ENCODE measurements around the gene KAZALD1. TPM values are rescaled to one million over a fixed set of nuclear protein-coding genes. Genes with fewer than 3 reads are reported as not detected.

Gene KAZALD1
- total and polyA plus RNA-seq, 10 of the 15 experiments (the other 5 are each of a cell fraction or from before 2014, with no cell fraction given): 0.10 to 4.3 (median 1.9) TPM

DNA sequence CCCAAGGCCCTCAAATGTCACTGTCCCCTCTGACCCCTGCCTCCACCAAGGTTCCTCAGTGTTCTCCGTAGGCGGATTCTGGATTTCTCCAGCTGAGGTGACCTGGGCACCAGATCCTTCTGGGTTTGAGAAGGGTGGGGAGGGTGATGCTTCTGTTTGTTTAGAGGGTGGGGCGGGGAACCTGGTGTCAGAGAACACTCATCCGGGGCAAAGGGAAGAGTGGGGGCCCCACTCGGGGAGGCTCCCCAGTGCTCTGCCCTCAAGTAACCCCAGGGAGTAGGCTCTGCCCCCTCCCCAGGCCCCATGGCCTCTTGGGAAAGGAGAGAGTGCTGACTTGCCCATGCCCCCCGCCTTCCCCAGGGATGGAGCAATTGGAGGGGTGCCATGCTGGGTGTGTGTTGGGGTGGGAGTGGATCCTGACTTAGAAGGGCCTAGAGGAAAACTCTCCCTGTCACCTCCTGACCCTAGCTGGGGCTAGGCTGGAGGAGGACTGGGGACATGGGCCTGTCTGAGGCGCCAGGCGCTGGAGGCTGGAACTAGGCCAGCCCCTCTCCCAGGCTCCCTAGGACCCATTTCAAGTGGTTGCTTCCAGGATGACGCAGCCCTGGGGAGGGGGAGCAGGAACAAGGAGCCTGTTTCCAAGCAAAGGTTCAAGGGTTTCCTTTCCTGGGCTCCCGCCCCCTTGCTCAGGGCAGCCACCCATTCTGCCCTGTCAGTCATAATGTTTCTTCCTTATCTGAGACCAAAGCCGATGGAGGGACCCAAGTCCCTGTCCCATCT, 27.9 kb downstream of the KAZALD1 start (continued):
- TF ChIP-seq, protein P1, sequence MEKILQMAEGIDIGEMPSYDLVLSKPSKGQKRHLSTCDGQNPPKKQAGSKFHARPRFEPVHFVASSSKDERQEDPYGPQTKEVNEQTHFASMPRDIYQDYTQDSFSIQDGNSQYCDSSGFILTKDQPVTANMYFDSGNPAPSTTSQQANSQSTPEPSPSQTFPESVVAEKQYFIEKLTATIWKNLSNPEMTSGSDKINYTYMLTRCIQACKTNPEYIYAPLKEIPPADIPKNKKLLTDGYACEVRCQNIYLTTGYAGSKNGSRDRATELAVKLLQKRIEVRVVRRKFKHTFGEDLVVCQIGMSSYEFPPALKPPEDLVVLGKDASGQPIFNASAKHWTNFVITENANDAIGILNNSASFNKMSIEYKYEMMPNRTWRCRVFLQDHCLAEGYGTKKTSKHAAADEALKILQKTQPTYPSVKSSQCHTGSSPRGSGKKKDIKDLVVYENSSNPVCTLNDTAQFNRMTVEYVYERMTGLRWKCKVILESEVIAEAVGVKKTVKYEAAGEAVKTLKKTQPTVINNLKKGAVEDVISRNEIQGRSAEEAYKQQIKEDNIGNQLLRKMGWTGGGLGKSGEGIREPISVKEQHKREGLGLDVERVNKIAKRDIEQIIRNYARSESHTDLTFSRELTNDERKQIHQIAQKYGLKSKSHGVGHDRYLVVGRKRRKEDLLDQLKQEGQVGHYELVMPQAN (conservative IDR thresholded peaks at IDR 0.05): no peak
- TF ChIP-seq, protein P2, sequence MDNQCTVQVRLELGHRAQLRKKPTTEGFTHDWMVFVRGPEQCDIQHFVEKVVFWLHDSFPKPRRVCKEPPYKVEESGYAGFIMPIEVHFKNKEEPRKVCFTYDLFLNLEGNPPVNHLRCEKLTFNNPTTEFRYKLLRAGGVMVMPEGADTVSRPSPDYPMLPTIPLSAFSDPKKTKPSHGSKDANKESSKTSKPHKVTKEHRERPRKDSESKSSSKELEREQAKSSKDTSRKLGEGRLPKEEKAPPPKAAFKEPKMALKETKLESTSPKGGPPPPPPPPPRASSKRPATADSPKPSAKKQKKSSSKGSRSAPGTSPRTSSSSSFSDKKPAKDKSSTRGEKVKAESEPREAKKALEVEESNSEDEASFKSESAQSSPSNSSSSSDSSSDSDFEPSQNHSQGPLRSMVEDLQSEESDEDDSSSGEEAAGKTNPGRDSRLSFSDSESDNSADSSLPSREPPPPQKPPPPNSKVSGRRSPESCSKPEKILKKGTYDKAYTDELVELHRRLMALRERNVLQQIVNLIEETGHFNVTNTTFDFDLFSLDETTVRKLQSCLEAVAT (IDR thresholded peaks at IDR 0.05): no peak
- TF ChIP-seq SRF (IDR thresholded peaks at IDR 0.05; ENCODE audit: low read depth in 2 of 2, low read length in 2 of 2): no peak

DNA sequence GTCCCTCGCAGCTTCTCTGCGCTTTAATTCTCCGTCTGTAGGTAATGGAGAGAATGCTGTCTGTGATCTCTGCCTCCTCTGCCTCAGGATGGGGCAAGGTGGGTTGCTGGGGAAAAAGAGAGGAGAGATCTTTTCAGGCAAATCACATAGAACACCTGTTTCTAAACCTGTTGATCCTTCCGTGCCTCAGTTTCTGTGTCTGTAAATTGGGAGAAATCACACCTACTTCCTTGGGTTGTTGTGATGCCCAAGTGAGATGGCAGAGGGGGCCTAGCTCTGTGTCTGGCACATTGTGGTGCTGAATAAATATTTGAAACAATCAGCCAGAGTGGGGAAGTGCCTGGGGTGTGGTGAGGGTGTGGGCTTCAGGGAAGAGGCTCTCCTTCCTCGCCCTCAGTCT, 28.8 kb downstream of the KAZALD1 start:
- Histone ChIP-seq H3K4me1 (ENCODE audit: control insufficient read depth, insufficient read depth, low read length) (no peaks in the 10 kb centered on the region), H3K36me3 (ENCODE audit: control insufficient read depth in 2 of 2, insufficient read depth in 2 of 2, low read length in 1 of 2) (no peaks in the 10 kb centered on the region), H2AFZ (ENCODE audit: control insufficient read depth, low read depth, low read length) (no peak overlapping the region), H3K27me3 (replicated peaks in 1 of 2; ENCODE audit: control insufficient read depth in 2 of 2, insufficient read depth in 2 of 2, low read length in 1 of 2) (peaks cover 2 to 6% of the 10 kb centered on the region in 2 experiments; a peak in 3 of 4 replicates), H3K79me2 (ENCODE audit: control insufficient read depth, insufficient read depth, low read length) (no peaks in the 10 kb centered on the region), H3K27ac (ENCODE audit: control insufficient read depth, insufficient read depth) (no peak overlapping the region), H4K20me1 (ENCODE audit: control insufficient read depth, insufficient read depth) (no peaks in the 10 kb centered on the region), H3K9ac (ENCODE audit: control insufficient read depth, insufficient read depth, low read length) (no peak overlapping the region), H3K9me3 (replicated peaks; ENCODE audit: control insufficient read depth, insufficient read depth, low read length) (no peaks in the 10 kb centered on the region), H3K4me2 (ENCODE audit: control insufficient read depth, insufficient read depth) (no peak overlapping the region), H3K4me3 (no peak overlapping the region)
- in situ Hi-C loops (cut with MboI): no loop called here
- intact Hi-C loops (cut with micrococcal nuclease; ENCODE audit: unreplicated experiment): no loop called here
- no peak for DNase-seq (ENCODE audit: low read depth, low spot score)
- ChIA-PET RAD21 (ENCODE audit: unreplicated experiment) (interaction anchor here (0.8 kb wide), 1 partner anchor 11 kb away, joined by 3 read pairs; no protein-coding TSS in a partner anchor), POLR2A (no interaction called here), CTCF (interaction anchor here (2.6 to 13.8 kb wide), 2 partner anchors 16 to 51 kb away, joined by 9 to 231 read pairs; no protein-coding TSS in a partner anchor), SMC1A (ENCODE audit: uncharacterized antibody, unreplicated experiment) (no interaction called here)
- no peak for ATAC-seq
- WGBS (ENCODE audit: insufficient coverage, insufficient replicate concordance, low lambda C conversion rate, missing lambda C conversion rate): 48% methylated on average over 5 of the region's 5 CpGs
- FAIRE-seq: no peak
- BruUV-seq (replicated peaks): no TSS peak
- no peak for TF ChIP-seq RCOR1 (conservative IDR thresholded peaks at IDR 0.05; ENCODE audit: low read depth, low read length)
- TF ChIP-seq, protein P3, sequence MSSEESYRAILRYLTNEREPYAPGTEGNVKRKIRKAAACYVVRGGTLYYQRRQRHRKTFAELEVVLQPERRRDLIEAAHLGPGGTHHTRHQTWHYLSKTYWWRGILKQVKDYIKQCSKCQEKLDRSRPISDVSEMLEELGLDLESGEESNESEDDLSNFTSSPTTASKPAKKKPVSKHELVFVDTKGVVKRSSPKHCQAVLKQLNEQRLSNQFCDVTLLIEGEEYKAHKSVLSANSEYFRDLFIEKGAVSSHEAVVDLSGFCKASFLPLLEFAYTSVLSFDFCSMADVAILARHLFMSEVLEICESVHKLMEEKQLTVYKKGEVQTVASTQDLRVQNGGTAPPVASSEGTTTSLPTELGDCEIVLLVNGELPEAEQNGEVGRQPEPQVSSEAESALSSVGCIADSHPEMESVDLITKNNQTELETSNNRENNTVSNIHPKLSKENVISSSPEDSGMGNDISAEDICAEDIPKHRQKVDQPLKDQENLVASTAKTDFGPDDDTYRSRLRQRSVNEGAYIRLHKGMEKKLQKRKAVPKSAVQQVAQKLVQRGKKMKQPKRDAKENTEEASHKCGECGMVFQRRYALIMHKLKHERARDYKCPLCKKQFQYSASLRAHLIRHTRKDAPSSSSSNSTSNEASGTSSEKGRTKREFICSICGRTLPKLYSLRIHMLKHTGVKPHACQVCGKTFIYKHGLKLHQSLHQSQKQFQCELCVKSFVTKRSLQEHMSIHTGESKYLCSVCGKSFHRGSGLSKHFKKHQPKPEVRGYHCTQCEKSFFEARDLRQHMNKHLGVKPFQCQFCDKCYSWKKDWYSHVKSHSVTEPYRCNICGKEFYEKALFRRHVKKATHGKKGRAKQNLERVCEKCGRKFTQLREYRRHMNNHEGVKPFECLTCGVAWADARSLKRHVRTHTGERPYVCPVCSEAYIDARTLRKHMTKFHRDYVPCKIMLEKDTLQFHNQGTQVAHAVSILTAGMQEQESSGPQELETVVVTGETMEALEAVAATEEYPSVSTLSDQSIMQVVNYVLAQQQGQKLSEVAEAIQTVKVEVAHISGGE (CRISPR knock-in tag; IDR thresholded peaks at IDR 0.05): no peak
- TF ChIP-seq YY1 (IDR thresholded peaks at IDR 0.05; ENCODE audit: low read depth, low read length): no peak
- no peak for TF ChIP-seq ZNF217 (IDR thresholded peaks at IDR 0.05)
- TF ChIP-seq, protein P4, sequence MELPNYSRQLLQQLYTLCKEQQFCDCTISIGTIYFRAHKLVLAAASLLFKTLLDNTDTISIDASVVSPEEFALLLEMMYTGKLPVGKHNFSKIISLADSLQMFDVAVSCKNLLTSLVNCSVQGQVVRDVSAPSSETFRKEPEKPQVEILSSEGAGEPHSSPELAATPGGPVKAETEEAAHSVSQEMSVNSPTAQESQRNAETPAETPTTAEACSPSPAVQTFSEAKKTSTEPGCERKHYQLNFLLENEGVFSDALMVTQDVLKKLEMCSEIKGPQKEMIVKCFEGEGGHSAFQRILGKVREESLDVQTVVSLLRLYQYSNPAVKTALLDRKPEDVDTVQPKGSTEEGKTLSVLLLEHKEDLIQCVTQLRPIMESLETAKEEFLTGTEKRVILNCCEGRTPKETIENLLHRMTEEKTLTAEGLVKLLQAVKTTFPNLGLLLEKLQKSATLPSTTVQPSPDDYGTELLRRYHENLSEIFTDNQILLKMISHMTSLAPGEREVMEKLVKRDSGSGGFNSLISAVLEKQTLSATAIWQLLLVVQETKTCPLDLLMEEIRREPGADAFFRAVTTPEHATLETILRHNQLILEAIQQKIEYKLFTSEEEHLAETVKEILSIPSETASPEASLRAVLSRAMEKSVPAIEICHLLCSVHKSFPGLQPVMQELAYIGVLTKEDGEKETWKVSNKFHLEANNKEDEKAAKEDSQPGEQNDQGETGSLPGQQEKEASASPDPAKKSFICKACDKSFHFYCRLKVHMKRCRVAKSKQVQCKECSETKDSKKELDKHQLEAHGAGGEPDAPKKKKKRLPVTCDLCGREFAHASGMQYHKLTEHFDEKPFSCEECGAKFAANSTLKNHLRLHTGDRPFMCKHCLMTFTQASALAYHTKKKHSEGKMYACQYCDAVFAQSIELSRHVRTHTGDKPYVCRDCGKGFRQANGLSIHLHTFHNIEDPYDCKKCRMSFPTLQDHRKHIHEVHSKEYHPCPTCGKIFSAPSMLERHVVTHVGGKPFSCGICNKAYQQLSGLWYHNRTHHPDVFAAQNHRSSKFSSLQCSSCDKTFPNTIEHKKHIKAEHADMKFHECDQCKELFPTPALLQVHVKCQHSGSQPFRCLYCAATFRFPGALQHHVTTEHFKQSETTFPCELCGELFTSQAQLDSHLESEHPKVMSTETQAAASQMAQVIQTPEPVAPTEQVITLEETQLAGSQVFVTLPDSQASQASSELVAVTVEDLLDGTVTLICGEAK (IDR thresholded peaks at IDR 0.05; ENCODE audit: borderline replicate concordance): no peak
- TF ChIP-seq MEF2B (IDR thresholded peaks at IDR 0.05; ENCODE audit: partially characterized antibody, poor library complexity, severe bottlenecking): no peak
- no peak for TF ChIP-seq CHD4 (IDR thresholded peaks at IDR 0.05)

Data from GM12878 (cell line).